GM12878 (cell line): Measurements from ENCODE around the gene EPN3. TPM values are rescaled to one million over a fixed set of nuclear protein-coding genes. Genes with fewer than 3 reads are reported as not detected.
A peak's percentile ranks its signal among the peaks of the same experiment; 100 is the strongest.

Experiments used
- BHLHE40 ChIP-seq, 2 experiments: fragments of 450-650 bp in 1 of 2; IDR thresholded peaks; 2 replicates each; pipeline ENCODE4 v1.6.1; 2011 to 2017; ENCODE audit warnings: low read depth in 2 of 2, borderline replicate concordance in 1 of 2, improper control_type of control experiment in 1 of 2, low read length in 1 of 2, mild to moderate bottlenecking in 1 of 2
- CHD4 ChIP-seq: fragments of 200-600 bp; sonication (generic); IDR thresholded peaks from 2 replicates; pipeline ENCODE4 v1.6.1; 2016; ENCODE audit warnings: mild to moderate bottlenecking
- CREB1 ChIP-seq: IDR thresholded peaks from 2 replicates; pipeline ENCODE4 v1.6.1; 2012; ENCODE audit warnings: low read depth, mild to moderate bottlenecking, inconsistent platforms
- CREM ChIP-seq: IDR thresholded peaks from 2 replicates; pipeline ENCODE4 v1.6.1; 2014; ENCODE audit warnings: antibody characterized with exemption, low read depth
- CUX1 ChIP-seq: IDR thresholded peaks from 2 replicates; pipeline ENCODE4 v1.6.1; 2012; ENCODE audit warnings: improper control_type of control experiment, low read depth, low read length; ENCODE audit not compliant: insufficient replicate concordance
- FOXK2 ChIP-seq: fragments of 450-650 bp; IDR thresholded peaks from 2 replicates; pipeline ENCODE4 v1.6.1; 2017; ENCODE audit warnings: mild to moderate bottlenecking, moderate library complexity
- IKZF1 ChIP-seq: fragments of 450-650 bp; conservative IDR thresholded peaks from 2 replicates; pipeline ENCODE4 v1.6.1; 2017; ENCODE audit warnings: antibody characterized with exemption, mild to moderate bottlenecking
- IKZF2 ChIP-seq, 2 experiments: fragments of 450-650 bp; IDR thresholded peaks; 2 replicates each; pipeline ENCODE4 v1.6.1; 2017; ENCODE audit warnings: mild to moderate bottlenecking in 2 of 2, moderate library complexity in 2 of 2
- IRF4 ChIP-seq: IDR thresholded peaks from 2 replicates; pipeline ENCODE4 v1.6.1; 2011; ENCODE audit warnings: low read depth, low read length
- NBN ChIP-seq: fragments of 450-650 bp; IDR thresholded peaks from 2 replicates; pipeline ENCODE4 v1.6.1; 2016
- NFXL1 ChIP-seq: fragments of 450-650 bp; IDR thresholded peaks from 2 replicates; pipeline ENCODE4 v1.6.1; 2017; ENCODE audit warnings: antibody characterized with exemption, mild to moderate bottlenecking, borderline replicate concordance
- PRDM15 ChIP-seq: fragments of 450-650 bp; formaldehyde crosslinking; IDR thresholded peaks from 2 replicates; pipeline ENCODE4 v1.4.0; 2020; ENCODE audit warnings: mild to moderate bottlenecking, moderate library complexity
- RAD51 ChIP-seq: fragments of 450-650 bp; IDR thresholded peaks from 2 replicates; pipeline ENCODE4 v1.6.1; 2016; ENCODE audit warnings: moderate library complexity, mild to moderate bottlenecking, inconsistent platforms
- RELA ChIP-seq: fragments of 450-650 bp; IDR thresholded peaks from 2 replicates; pipeline ENCODE4 v1.8.0; 2014; ENCODE audit warnings: borderline replicate concordance; ENCODE audit not compliant: partially characterized antibody
- SMAD5 ChIP-seq: IDR thresholded peaks from 2 replicates; pipeline ENCODE4 v1.6.1; 2016; ENCODE audit warnings: antibody characterized with exemption, low read depth
- SPI1 ChIP-seq: IDR thresholded peaks from 2 replicates; pipeline ENCODE4 v1.6.1; 2011; ENCODE audit warnings: low read depth, mild to moderate bottlenecking, low read length, moderate library complexity, borderline replicate concordance; ENCODE audit not compliant: insufficient read depth
- TCF3 ChIP-seq: IDR thresholded peaks from 2 replicates; pipeline ENCODE4 v1.6.1; 2012; ENCODE audit warnings: low read depth, mild to moderate bottlenecking, low read length, borderline replicate concordance; ENCODE audit not compliant: insufficient read depth
- polyA plus RNA-seq, 11 experiments: library from polyadenylated mRNA; depleted of rRNA in 4 of 11; unstranded in 6 of 11; stranded (reverse) in 5 of 11; fragments of >200 nt; fragmentation: Nextera tagmentation in 4 of 11; fragmentation: Illumina TruSeq in 1 of 11; extraction: Ambion mirVana in 4 of 11; extraction: Trizol in 1 of 11; gene quantifications; 1 replicate in 1 of 11; 2 replicates in 10 of 11; pipeline versions ENCODE4 v1.2.1 to v1.2.3, GENCODE V29; 2011 to 2016; ENCODE audit warnings: inconsistent platforms in 2 of 11, missing spikeins in 2 of 11, low read depth in 1 of 11
- total RNA-seq, 4 experiments: library from RNA; depleted of rRNA in 3 of 4; stranded (reverse); fragments of >200 nt in 3 of 4; fragmentation: Illumina TruSeq in 1 of 4; extraction: Trizol in 1 of 4; gene quantifications; 2 replicates each; pipeline versions ENCODE4 v1.2.1 to v1.2.3, GENCODE V29; 2013 to 2021
- TF ChIP-seq, protein P1 (sequence below): fragments of 450-650 bp; conservative IDR thresholded peaks from 2 replicates; pipeline ENCODE4 v1.6.1; 2017; ENCODE audit warnings: mild to moderate bottlenecking, moderate library complexity
- TF ChIP-seq, protein P2 (sequence below), 3 experiments: IDR thresholded peaks in 2 of 3; conservative IDR thresholded peaks in 1 of 3; 2 replicates each; pipeline ENCODE4 v1.5.1; 2011; ENCODE audit warnings: low read depth in 3 of 3, low read length in 3 of 3, mild to moderate bottlenecking in 3 of 3, control low read depth in 2 of 3, moderate library complexity in 2 of 3, inconsistent platforms in 1 of 3, mixed read lengths in 1 of 3; ENCODE audit not compliant: control insufficient read depth in 2 of 3, insufficient read depth in 1 of 3; ENCODE audit errors: extremely low read depth in 1 of 3

The EPN3 gene
- total and polyA plus RNA-seq, 10 of the 15 experiments (the other 5 are each of a cell fraction or from before 2014, with no cell fraction given) = 0.04 to 0.07 TPM; not detected in 8

DNA sequence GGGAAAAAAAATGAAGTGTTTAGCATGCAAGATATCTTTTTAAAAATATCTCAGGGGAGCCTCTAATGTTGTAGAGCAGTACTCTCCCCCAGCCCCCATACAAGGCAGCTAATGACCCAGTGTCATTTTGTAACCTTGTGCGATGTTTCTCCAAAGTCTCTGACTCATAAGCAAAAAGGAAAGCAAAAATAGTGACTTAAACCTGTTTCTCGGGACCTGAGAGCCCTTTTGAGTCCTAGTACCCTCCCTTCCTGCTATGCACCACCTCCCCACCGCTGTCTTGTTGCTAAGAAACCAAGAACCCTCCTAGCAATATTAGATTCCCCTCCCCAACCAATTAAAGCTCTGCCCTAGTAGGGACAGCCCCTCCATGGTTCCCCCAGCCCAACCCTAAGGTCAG is 21.5 kb upstream of the EPN3 start (continued):
- TF ChIP-seq CREB1 = peak; percentile 51
- TF ChIP-seq CUX1 = no peak
- TF ChIP-seq FOXK2 = no peak
- no peak for TF ChIP-seq RAD51
- TF ChIP-seq BHLHE40 (IDR thresholded peaks at IDR 0.05; ENCODE audit: borderline replicate concordance in 1 of 2, low read depth in 2 of 2, low read length in 1 of 2) = peak; percentile 27 to 53; a peak in 1 of 4 replicates
- TF ChIP-seq TCF3 = no peak
- TF ChIP-seq PRDM15 (CRISPR knock-in tag) = no peak
- TF ChIP-seq, protein P1, sequence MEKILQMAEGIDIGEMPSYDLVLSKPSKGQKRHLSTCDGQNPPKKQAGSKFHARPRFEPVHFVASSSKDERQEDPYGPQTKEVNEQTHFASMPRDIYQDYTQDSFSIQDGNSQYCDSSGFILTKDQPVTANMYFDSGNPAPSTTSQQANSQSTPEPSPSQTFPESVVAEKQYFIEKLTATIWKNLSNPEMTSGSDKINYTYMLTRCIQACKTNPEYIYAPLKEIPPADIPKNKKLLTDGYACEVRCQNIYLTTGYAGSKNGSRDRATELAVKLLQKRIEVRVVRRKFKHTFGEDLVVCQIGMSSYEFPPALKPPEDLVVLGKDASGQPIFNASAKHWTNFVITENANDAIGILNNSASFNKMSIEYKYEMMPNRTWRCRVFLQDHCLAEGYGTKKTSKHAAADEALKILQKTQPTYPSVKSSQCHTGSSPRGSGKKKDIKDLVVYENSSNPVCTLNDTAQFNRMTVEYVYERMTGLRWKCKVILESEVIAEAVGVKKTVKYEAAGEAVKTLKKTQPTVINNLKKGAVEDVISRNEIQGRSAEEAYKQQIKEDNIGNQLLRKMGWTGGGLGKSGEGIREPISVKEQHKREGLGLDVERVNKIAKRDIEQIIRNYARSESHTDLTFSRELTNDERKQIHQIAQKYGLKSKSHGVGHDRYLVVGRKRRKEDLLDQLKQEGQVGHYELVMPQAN = no peak
- TF ChIP-seq IRF4 = peak; percentile 80; the same call in 1 of the 2 replicates
- no peak for TF ChIP-seq CHD4
- TF ChIP-seq IKZF2 (IDR thresholded peaks at IDR 0.05) = peak; percentile 49 to 61
- TF ChIP-seq, protein P2, sequence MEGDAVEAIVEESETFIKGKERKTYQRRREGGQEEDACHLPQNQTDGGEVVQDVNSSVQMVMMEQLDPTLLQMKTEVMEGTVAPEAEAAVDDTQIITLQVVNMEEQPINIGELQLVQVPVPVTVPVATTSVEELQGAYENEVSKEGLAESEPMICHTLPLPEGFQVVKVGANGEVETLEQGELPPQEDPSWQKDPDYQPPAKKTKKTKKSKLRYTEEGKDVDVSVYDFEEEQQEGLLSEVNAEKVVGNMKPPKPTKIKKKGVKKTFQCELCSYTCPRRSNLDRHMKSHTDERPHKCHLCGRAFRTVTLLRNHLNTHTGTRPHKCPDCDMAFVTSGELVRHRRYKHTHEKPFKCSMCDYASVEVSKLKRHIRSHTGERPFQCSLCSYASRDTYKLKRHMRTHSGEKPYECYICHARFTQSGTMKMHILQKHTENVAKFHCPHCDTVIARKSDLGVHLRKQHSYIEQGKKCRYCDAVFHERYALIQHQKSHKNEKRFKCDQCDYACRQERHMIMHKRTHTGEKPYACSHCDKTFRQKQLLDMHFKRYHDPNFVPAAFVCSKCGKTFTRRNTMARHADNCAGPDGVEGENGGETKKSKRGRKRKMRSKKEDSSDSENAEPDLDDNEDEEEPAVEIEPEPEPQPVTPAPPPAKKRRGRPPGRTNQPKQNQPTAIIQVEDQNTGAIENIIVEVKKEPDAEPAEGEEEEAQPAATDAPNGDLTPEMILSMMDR (IDR thresholded peaks at IDR 0.05 in 2 of 3, conservative IDR thresholded peaks at IDR 0.05 in 1 of 3; ENCODE audit: control insufficient read depth in 2 of 3, extremely low read depth in 1 of 3, insufficient read depth in 1 of 3, low read depth in 3 of 3, low read length in 3 of 3) = no peak
- TF ChIP-seq SMAD5 = no peak
- peak; percentile 69 for TF ChIP-seq CREM
- TF ChIP-seq RELA = no peak
- TF ChIP-seq IKZF1 = peak; percentile 38; the same call in 1 of the 2 replicates
- TF ChIP-seq NBN = no peak
- TF ChIP-seq NFXL1 = no peak
- TF ChIP-seq SPI1 = no peak
